Kidney (tissue), 14 donors: Measurements from ENCODE around the gene NLK. TPM values are rescaled to one million over a fixed set of nuclear protein-coding genes. Genes with fewer than 3 reads are reported as not detected.

ENCODE experiments used
- DNase-seq, 5 donors: peaks; one replicate each; pipeline ENCODE4 v3.0.0-alpha.2; 2013 to 2020
- FAIRE-seq: peaks from 2 replicates; lab custom pipeline; 2012; peaks lifted over from hg19 to GRCh38; lab: Jason Lieb, UNC
- H3K27ac ChIP-seq, 2 donors: one replicate each; pipeline ENCODE4 v1.7.0; 2013; ENCODE audit warnings: low read depth in 2 of 2, low read length in 2 of 2, inconsistent platforms in 1 of 2
- H3K27me3 ChIP-seq: one replicate; pipeline ENCODE4 v1.7.1; 2013; ENCODE audit warnings: low read length, inconsistent platforms; ENCODE audit not compliant: control insufficient read depth, insufficient read depth
- H3K36me3 ChIP-seq, 3 donors: one replicate each; pipeline versions ENCODE4 v1.7.0 to v1.7.1; 2013; ENCODE audit warnings: low read length in 3 of 3, control low read depth in 1 of 3, inconsistent platforms in 1 of 3; ENCODE audit not compliant: insufficient read depth in 3 of 3, control insufficient read depth in 2 of 3
- H3K4me1 ChIP-seq, 3 donors: one replicate each; pipeline versions ENCODE4 v1.7.0 to v1.7.1; 2013; ENCODE audit warnings: low read length in 3 of 3, inconsistent platforms in 1 of 3, low read depth in 1 of 3; ENCODE audit not compliant: control insufficient read depth in 2 of 3, insufficient read depth in 2 of 3
- H3K4me3 ChIP-seq, 3 donors: one replicate each; pipeline versions ENCODE4 v1.7.0 to v1.8.1; 2013; ENCODE audit warnings: low read length in 3 of 3, control low read depth in 1 of 3, inconsistent platforms in 1 of 3
- H3K9ac ChIP-seq, 3 donors: one replicate each; pipeline versions ENCODE4 v1.7.0 to v1.7.1; 2013; ENCODE audit warnings: low read length in 3 of 3, control low read depth in 1 of 3, inconsistent platforms in 1 of 3
- H3K9me3 ChIP-seq, 3 donors: one replicate each; pipeline versions ENCODE4 v1.7.0 to v1.7.1; 2013; ENCODE audit warnings: low read length in 3 of 3, control low read depth in 1 of 3, inconsistent platforms in 1 of 3; ENCODE audit not compliant: control insufficient read depth in 2 of 3, insufficient read depth in 1 of 3
- intact Hi-C: fragments of 100-400 bp; cut with DNase I; formaldehyde crosslinking; loops from one replicate; pipeline ENCODE4 v1.11.1; 2022
- polyA plus RNA-seq: library from polyadenylated mRNA; stranded (reverse); fragments of 350-450 nt; fragmentation: Illumina TruSeq; extraction: RNeasy Lipid Tissue Mini Kit (QIAGEN cat#74804); gene quantifications from one replicate; pipeline ENCODE4 v1.2.3, GENCODE V29; 2014; ENCODE audit warnings: low read depth, low replicate concordance; ENCODE audit not compliant: insufficient read depth
- total RNA-seq: library from RNA; stranded (reverse); fragmentation: NEBNext Ultra II Directional; extraction: Animal tissue kit (Norgen Biotek cat#: 25700); gene quantifications from one replicate; pipeline ENCODE4 v1.2.1, GENCODE V29; 2021
- TF ChIP-seq, protein P1 (sequence below): IDR thresholded peaks from 3 replicates; pipeline ENCODE4 v1.5.1; 2012; ENCODE audit warnings: mild to moderate bottlenecking, moderate library complexity, borderline replicate concordance; ENCODE audit not compliant: insufficient read depth; ENCODE audit errors: extremely low read depth
- donor health status: control.
- donor health status: control.
- donor health status: control.
- donor health status: control.
- donor health status: control.
- donor health status: DM: yes; HTN: yes; CAD: no.
- donor health status: Normal renal cell carcinoma (clear cell type).

NLK gene
- total and polyA plus RNA-seq, 2 donors from 2014 or later: 20.2 to 31.3 TPM

DNA sequence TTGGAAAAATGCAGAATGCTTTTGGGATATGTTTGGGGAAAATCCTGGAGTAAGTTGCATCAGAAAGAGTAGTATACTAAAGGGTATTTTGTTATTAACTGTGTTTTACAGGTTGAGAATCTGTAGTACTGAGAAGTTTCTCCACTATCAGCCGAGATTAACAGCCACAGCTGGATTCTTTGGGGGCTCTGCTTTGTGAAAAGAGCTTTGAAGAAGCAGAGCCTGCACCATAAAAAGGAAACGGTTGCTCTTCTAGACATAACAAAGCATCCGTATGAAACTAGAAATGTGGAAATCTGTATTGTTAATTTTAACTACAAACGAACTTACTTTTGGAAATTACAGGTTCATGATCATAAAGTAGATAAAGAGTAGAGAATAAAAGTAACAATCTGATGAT, 5.3 kb downstream of the NLK start:
- Histone ChIP-seq H3K9me3 (no peaks in the 10 kb centered on the region), H3K9ac (no peak overlapping the region), H3K27me3 (no peaks in the 10 kb centered on the region), H3K4me3 (no peak overlapping the region), H3K4me1 (peaks cover 0 to 13% (median 1%) of the 10 kb centered on the region in 3 donors), H3K27ac (no peak overlapping the region), H3K36me3 (no peaks in the 10 kb centered on the region)
- TF ChIP-seq, protein P1, sequence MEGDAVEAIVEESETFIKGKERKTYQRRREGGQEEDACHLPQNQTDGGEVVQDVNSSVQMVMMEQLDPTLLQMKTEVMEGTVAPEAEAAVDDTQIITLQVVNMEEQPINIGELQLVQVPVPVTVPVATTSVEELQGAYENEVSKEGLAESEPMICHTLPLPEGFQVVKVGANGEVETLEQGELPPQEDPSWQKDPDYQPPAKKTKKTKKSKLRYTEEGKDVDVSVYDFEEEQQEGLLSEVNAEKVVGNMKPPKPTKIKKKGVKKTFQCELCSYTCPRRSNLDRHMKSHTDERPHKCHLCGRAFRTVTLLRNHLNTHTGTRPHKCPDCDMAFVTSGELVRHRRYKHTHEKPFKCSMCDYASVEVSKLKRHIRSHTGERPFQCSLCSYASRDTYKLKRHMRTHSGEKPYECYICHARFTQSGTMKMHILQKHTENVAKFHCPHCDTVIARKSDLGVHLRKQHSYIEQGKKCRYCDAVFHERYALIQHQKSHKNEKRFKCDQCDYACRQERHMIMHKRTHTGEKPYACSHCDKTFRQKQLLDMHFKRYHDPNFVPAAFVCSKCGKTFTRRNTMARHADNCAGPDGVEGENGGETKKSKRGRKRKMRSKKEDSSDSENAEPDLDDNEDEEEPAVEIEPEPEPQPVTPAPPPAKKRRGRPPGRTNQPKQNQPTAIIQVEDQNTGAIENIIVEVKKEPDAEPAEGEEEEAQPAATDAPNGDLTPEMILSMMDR: no peak
- FAIRE-seq (no peak), DNase-seq (no peak)
- intact Hi-C loops: no loop called here

DNA sequence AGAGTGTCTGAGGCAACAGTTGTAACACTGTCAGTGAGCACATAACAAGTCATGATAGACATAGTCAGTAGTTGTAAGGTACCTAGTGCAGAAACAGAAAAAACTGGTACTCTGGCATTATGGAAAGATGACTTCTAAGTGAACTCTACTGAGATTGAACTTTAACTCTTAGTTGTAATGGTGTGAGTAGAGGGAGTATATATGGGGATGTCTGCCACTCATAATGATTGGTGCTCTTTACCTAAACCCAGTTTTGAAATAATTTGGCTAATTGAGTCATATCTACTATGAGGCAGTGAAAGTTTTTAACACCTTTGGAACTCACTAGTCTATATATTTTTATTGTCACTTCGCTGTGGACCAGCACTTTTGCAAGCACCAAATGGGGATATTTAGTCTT, 6.6 kb downstream of the NLK start:
- no peak overlapping the region for H3K9ac ChIP-seq
- no peak for FAIRE-seq
- no peaks in the 10 kb centered on the region for H3K27me3 ChIP-seq
- no peak for DNase-seq
- peaks cover 0 to 14% (median 9%) of the 10 kb centered on the region in 3 donors for H3K4me1 ChIP-seq
- TF ChIP-seq, protein P1: no peak
- H3K9me3 ChIP-seq: no peaks in the 10 kb centered on the region
- H3K4me3 ChIP-seq: no peak overlapping the region
- H3K27ac ChIP-seq: no peak overlapping the region
- no peaks in the 10 kb centered on the region for H3K36me3 ChIP-seq
- intact Hi-C loops: no loop called here

DNA sequence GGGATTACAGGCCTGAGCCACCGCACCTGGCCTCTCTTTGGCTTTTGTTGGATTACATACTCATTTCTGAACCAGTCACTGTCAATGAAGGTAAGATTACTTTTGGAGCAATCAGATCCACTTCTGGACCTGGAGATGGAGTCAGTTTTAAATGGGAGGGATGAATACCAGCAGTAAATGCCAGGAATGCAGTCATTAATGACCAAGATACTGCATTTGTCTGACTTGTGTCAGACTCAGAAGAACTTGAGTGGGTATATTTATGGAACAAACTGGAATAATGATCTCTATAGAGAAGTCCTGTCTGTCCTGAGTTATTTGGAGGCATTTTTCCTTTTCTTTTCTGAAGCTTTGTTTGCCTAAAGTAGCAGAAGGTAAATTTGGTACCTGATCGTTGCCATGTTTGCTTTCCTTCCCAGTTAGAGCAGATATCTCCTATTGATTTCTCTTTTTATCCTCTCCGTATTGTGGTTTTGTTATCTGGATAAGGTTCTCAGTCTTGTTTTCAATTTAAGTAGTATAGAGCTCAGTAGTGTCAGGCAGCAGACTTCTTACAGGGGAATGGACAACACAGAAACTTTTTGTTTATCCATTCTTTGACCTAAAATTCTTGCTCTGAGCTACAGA, 10.7 kb downstream of the NLK start:
- TF ChIP-seq, protein P1: no peak
- DNase-seq (no peak), FAIRE-seq (no peak)
- H3K4me1 ChIP-seq: peaks cover 0 to 14% (median 7%) of the 10 kb centered on the region in 3 donors
- H3K27ac ChIP-seq: peak overlapping the region; percentile 23 to 35
- no peaks in the 10 kb centered on the region for H3K36me3 ChIP-seq
- H3K4me3 ChIP-seq: no peak overlapping the region
- peak overlapping the region in 1 of 3 donors; percentile 9 for H3K9ac ChIP-seq
- intact Hi-C loops: no loop called here
- no peaks in the 10 kb centered on the region for H3K9me3 ChIP-seq
- H3K27me3 ChIP-seq: no peaks in the 10 kb centered on the region
